ENCODE results near the gene LARGE1. TPM values are rescaled to one million over a fixed set of nuclear protein-coding genes. Genes with fewer than 3 reads are reported as not detected.

LARGE1 gene
- total RNA-seq, 6 experiments from 2014 or later: 12.2 to 28.3 (median 15.2) TPM

DNA sequence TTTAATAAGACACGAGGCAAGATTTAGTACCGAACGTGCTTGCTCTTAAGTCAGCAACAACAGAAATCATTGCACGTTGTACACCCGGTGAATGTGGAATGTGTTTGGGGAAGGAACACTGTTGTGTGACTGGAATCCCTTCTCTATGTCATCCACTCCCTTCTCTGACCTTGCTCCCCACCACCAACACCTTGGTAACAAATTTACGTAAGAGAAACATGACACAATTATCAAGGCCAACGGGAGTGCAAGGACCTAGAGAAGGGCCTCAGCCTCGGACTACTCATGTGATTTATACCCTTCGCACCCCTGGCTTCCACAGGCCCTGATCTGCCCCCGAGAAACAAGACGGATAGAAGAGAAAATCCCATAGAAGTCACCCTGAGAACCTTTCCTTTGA lies 236.2 kb downstream of the LARGE1 start:
- Histone ChIP-seq H3K27me3 (no peaks in the 10 kb centered on the region), H3K9me3 (no peaks in the 10 kb centered on the region), H3K27ac (no peak overlapping the region), H3K36me3 (no peaks in the 10 kb centered on the region), H3K4me1 (no peaks in the 10 kb centered on the region), H3K4me3 (no peak overlapping the region)
- intact Hi-C loops (cut with DNase I): no loop called here
- WGBS (ENCODE audit: insufficient coverage, low coverage, low lambda C conversion rate, missing lambda C conversion rate): 91% methylated on average over 8 of the region's 11 CpGs
- TF ChIP-seq POLR2A (IDR thresholded peaks at IDR 0.05): no peak
- no peak for ATAC-seq
- no peak for DNase-seq

DNA sequence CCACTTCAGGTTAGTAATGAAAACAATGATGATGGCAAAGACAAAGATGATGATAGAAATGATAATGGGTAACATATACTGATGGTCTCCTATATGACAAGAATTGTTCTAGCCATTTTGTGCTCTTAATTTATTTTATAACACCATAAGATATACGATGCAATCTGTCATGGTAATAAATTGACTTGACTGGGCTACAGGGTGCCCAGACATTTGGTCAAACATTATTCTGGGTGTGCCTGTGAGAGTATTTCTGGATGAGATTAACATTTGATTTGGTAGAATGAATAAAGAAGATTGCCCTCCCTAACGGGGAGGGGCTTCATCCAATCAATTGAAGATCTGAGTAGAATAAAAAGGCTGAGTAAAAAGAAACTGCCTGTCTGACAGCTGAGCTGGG lies 237.3 kb downstream of the LARGE1 start:
- no peak for DNase-seq
- intact Hi-C loops (cut with DNase I): no loop called here
- no peak for TF ChIP-seq POLR2A (IDR thresholded peaks at IDR 0.05)
- TF ChIP-seq, protein P1, sequence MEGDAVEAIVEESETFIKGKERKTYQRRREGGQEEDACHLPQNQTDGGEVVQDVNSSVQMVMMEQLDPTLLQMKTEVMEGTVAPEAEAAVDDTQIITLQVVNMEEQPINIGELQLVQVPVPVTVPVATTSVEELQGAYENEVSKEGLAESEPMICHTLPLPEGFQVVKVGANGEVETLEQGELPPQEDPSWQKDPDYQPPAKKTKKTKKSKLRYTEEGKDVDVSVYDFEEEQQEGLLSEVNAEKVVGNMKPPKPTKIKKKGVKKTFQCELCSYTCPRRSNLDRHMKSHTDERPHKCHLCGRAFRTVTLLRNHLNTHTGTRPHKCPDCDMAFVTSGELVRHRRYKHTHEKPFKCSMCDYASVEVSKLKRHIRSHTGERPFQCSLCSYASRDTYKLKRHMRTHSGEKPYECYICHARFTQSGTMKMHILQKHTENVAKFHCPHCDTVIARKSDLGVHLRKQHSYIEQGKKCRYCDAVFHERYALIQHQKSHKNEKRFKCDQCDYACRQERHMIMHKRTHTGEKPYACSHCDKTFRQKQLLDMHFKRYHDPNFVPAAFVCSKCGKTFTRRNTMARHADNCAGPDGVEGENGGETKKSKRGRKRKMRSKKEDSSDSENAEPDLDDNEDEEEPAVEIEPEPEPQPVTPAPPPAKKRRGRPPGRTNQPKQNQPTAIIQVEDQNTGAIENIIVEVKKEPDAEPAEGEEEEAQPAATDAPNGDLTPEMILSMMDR (IDR thresholded peaks at IDR 0.05): no peak
- H3K27me3 ChIP-seq: no peaks in the 10 kb centered on the region
- H3K4me1 ChIP-seq: no peaks in the 10 kb centered on the region
- H3K36me3 ChIP-seq: no peaks in the 10 kb centered on the region
- H3K4me3 ChIP-seq: no peak overlapping the region
- 66% methylated on average over 2 of the region's 2 CpGs for WGBS (ENCODE audit: insufficient coverage, low coverage, low lambda C conversion rate, missing lambda C conversion rate)
- H3K9me3 ChIP-seq: no peaks in the 10 kb centered on the region
- ATAC-seq: no peak
- H3K27ac ChIP-seq: no peak overlapping the region

DNA sequence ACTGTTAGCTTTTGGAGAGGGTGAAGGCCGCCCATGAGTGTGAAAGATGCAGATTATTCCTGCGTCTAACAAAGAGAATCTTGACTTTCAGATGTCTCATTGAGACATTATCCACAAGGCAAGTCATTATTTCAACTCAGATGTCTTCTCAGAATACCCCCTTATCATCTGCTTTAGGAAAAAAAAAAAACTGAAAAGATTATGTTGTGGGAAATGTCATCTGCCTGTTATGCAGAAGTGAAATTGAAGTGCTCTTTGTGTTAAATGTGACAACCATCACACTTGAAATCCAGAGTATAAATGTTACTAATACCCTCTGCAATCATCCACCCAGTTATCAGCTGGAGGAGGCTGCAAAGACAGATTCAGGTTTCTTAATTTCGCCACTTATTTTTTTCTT lies 239.6 kb downstream of the LARGE1 start:
- ATAC-seq (no peak), DNase-seq (no peak)
- Histone ChIP-seq H3K9me3 (no peaks in the 10 kb centered on the region), H3K4me1 (no peaks in the 10 kb centered on the region), H3K27ac (no peak overlapping the region), H3K36me3 (no peaks in the 10 kb centered on the region), H3K4me3 (no peak overlapping the region), H3K27me3 (no peaks in the 10 kb centered on the region)
- WGBS (ENCODE audit: insufficient coverage, low coverage, low lambda C conversion rate, missing lambda C conversion rate): 95% methylated on average over 3 of the region's 3 CpGs
- TF ChIP-seq, protein P1 (IDR thresholded peaks at IDR 0.05): no peak
- no peak for TF ChIP-seq POLR2A (IDR thresholded peaks at IDR 0.05)
- intact Hi-C loops (cut with DNase I): no loop called here

DNA sequence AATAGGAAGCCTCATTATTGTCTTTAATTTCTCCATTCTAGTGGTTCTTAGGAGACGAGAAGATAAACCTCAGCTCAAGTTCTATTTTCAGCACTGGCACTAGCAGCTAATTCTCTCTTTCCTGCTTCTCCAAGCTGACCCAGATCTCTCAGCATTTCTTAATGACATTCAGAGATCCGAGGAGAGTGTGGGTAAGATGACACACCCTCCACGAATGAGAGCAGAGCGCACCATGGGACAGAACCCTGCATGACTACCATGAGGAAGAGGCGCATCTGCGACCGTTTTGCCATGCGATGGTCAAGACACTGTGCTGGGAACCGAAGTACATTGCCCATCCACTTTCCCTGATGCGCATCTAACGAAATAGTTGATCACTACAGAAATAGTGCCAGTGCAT lies 241.8 kb downstream of the LARGE1 start:
- no peak overlapping the region for H3K27ac ChIP-seq
- intact Hi-C loops (cut with DNase I): no loop called here
- DNase-seq (no peak), ATAC-seq (no peak)
- H3K27me3 ChIP-seq: no peaks in the 10 kb centered on the region
- 88% methylated on average over 10 of the region's 11 CpGs for WGBS (ENCODE audit: insufficient coverage, low coverage, low lambda C conversion rate, missing lambda C conversion rate)
- H3K9me3 ChIP-seq: no peaks in the 10 kb centered on the region
- TF ChIP-seq POLR2A (IDR thresholded peaks at IDR 0.05): no peak
- TF ChIP-seq, protein P1 (IDR thresholded peaks at IDR 0.05): no peak
- no peaks in the 10 kb centered on the region for H3K4me1 ChIP-seq
- no peaks in the 10 kb centered on the region for H3K36me3 ChIP-seq
- H3K4me3 ChIP-seq: no peak overlapping the region

DNA sequence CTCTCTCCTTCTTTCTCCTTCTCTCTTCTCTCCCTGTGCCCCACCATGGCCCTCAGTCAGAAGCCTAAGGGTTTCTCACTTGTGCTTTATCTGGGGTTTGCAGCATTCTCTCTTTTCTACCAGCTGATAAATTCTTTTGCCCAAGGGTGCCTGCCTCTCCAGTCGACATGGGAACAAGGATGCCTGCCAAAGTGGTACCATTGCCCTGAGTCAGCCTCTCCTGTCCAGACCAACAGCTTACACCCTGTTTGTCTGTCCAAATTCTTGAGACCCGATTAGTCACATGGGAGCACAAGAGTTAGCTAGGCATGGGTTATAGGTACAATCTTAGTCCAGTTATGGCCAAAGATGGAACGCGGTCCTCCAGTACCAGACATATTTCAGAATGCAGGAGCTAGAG lies 242.7 kb downstream of the LARGE1 start:
- H3K36me3 ChIP-seq: no peaks in the 10 kb centered on the region
- TF ChIP-seq, protein P1 (IDR thresholded peaks at IDR 0.05): no peak
- no peak for TF ChIP-seq POLR2A (IDR thresholded peaks at IDR 0.05)
- H3K9me3 ChIP-seq: no peaks in the 10 kb centered on the region
- DNase-seq (no peak), ATAC-seq (no peak)
- H3K4me3 ChIP-seq: no peak overlapping the region
- 80% methylated on average over 4 of the region's 4 CpGs for whole genome bisulfite sequencing (ENCODE audit: insufficient coverage, low coverage, low lambda C conversion rate, missing lambda C conversion rate)
- H3K27me3 ChIP-seq: no peaks in the 10 kb centered on the region
- no peak overlapping the region for H3K27ac ChIP-seq
- intact Hi-C loops (cut with DNase I): no loop called here
- no peaks in the 10 kb centered on the region for H3K4me1 ChIP-seq
